Brain microvascular endothelial cell (primary cell): Measurements from ENCODE around the gene IRF2BPL.

ENCODE experiments used
- DNase-seq: peaks from one replicate; pipeline ENCODE4 v3.0.0-alpha.2; 2020
- H3K27ac ChIP-seq: fragments of 250-450 bp; sonication (Bioruptor Pico); 2 replicates; pipeline ENCODE4 v1.5.1; 2020; ENCODE audit warnings: mild to moderate bottlenecking, moderate library complexity
- H3K27me3 ChIP-seq: fragments of 250-450 bp; sonication (Bioruptor Pico); replicated peaks from 2 replicates; pipeline ENCODE4 v1.5.1; 2020; ENCODE audit warnings: mild to moderate bottlenecking
- H3K36me3 ChIP-seq: fragments of 250-450 bp; sonication (Bioruptor Pico); replicated peaks from 2 replicates; pipeline ENCODE4 v1.5.1; 2020; ENCODE audit warnings: mild to moderate bottlenecking
- H3K4me3 ChIP-seq: 2 replicates; pipeline ENCODE4 v1.5.1; 2011; ENCODE audit warnings: low read depth, mild to moderate bottlenecking, control low read depth, low read length, moderate library complexity
- in situ Hi-C: cut with HindIII; loops from 2 replicates; pipeline ENCODE4 v1.10.0; 2017; ENCODE audit warnings: low sequenced_read_pairs, low pct_ligation_motif_present
- TF ChIP-seq, protein P1 (sequence below): IDR thresholded peaks from 2 replicates; pipeline ENCODE4 v1.5.1; 2011; ENCODE audit warnings: low read depth, mild to moderate bottlenecking, moderate library complexity, low read length, control low read depth, inconsistent platforms; ENCODE audit errors: missing control alignments

IRF2BPL gene

DNA sequence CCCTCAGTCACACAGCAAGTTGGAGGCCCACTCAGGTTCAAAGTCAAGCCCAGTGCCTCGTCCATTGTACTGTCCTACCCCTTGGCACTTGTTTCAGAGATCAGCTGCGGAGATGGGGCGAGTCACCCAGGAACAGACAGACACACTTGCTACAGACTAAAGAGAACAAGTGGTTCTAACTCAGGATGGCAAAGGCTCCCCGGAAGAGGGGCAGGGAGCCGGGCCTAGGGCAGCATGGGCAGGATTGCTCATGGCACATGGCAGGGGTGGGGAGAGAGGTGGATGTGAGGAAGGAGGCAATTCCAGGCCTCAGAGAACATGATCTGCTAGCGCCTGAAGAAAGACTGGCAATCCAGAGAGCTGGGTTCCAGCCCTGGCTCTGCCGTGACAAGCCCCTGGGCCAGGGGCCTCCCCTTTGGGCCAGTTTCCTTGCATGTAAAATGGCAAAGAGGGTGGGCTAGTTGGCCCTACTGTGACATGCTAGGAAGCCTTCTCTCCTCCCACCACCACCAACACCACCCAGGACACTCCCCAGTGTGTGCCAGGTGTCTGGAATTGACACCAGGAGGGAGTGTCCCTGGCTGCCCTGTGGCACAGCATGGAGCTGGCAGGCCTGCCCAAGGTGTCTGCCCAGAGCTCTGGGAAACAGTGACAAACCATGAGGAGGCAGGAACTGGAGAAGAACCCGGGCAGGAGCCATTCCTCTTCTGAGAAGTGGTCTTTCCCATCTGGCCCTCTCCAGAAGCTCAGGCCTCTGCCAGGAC lies 24.0 kb upstream of the IRF2BPL start:
- Histone ChIP-seq H3K27me3 (no peaks in the 10 kb centered on the region), H3K36me3 (no peaks in the 10 kb centered on the region), H3K27ac (no peak overlapping the region), H3K4me3 (no peak overlapping the region)
- TF ChIP-seq, protein P1, sequence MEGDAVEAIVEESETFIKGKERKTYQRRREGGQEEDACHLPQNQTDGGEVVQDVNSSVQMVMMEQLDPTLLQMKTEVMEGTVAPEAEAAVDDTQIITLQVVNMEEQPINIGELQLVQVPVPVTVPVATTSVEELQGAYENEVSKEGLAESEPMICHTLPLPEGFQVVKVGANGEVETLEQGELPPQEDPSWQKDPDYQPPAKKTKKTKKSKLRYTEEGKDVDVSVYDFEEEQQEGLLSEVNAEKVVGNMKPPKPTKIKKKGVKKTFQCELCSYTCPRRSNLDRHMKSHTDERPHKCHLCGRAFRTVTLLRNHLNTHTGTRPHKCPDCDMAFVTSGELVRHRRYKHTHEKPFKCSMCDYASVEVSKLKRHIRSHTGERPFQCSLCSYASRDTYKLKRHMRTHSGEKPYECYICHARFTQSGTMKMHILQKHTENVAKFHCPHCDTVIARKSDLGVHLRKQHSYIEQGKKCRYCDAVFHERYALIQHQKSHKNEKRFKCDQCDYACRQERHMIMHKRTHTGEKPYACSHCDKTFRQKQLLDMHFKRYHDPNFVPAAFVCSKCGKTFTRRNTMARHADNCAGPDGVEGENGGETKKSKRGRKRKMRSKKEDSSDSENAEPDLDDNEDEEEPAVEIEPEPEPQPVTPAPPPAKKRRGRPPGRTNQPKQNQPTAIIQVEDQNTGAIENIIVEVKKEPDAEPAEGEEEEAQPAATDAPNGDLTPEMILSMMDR, result no peak
- no peak for DNase-seq
- in situ Hi-C loops, result no loop called here

- in situ Hi-C loops, result no loop called here
- Histone ChIP-seq H3K4me3 (no peak overlapping the region), H3K27ac (no peak overlapping the region), H3K36me3 (no peaks in the 10 kb centered on the region), H3K27me3 (no peaks in the 10 kb centered on the region)
- no peak for DNase-seq
- TF ChIP-seq, protein P1, result no peak
Measured at GRCh38 chr14:77051116-77051515, 22.6 kb upstream of the IRF2BPL start.

- no peaks in the 10 kb centered on the region for H3K36me3 ChIP-seq
- no peak overlapping the region for H3K27ac ChIP-seq
- no peak overlapping the region for H3K4me3 ChIP-seq
- in situ Hi-C loops, result no loop called here
- DNase-seq, result no peak
- TF ChIP-seq, protein P1, result no peak
- H3K27me3 ChIP-seq, result no peaks in the 10 kb centered on the region
Measured at GRCh38 chr14:77046721-77047120, 18.2 kb upstream of the IRF2BPL start.

DNA sequence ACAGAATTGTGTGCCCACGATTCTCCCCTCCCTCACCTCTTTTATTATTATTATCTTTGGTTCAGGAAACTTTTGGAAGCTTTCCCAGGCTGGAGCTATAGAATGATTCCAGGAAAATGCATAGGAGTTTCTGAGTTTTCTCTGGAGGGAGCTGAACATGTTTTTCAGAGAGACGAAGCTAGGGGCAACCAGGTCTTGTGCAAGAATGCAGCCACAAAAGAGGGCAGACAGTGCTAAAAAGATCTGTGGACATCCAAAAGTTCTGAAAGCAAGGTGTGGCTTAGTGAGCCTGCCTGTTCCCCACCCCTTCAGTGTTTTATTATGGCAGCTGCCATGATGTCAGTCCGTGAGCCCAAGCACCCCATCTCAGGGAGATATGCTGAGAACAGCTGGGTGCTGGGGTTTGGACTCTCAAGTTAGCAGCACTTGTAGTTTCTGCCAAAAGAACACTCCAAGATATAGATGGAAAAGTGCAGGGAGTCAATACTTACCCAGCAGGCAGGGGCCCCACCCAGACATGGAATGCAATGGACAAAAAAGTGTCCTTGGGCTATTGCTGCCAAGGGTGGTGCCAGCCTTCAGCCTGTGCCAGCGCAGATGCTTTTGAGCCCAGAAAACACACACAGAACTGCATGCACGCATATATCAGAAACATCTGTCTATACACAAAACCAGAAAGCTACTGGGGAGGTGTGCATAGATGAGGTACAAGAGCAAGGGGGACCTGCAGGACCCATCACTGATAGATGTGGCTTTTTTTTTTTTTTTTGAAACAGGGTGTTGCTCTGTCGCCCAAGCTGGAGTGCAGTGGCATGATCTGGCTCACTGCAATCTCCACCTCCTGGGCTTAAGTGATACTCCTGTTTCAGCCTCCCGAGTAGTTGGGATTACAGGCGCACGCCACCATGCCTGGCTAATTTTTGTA lies 17.0 kb upstream of the IRF2BPL start:
- TF ChIP-seq, protein P1, result no peak
- DNase-seq, result no peak
- H3K27me3 ChIP-seq, result no peaks in the 10 kb centered on the region
- in situ Hi-C loops, result no loop called here
- H3K4me3 ChIP-seq, result no peak overlapping the region
- no peak overlapping the region for H3K27ac ChIP-seq
- H3K36me3 ChIP-seq, result no peaks in the 10 kb centered on the region

- no peak overlapping the region for H3K4me3 ChIP-seq
- DNase-seq, result no peak
- in situ Hi-C loops, result no loop called here
Measured at GRCh38 chr14:77044783-77045237, 16.3 kb upstream of the IRF2BPL start.

More at GRCh38 chr14:77044783-77045237, 16.3 kb upstream of the IRF2BPL start:
- H3K36me3 ChIP-seq, result no peaks in the 10 kb centered on the region
- no peaks in the 10 kb centered on the region for H3K27me3 ChIP-seq
- TF ChIP-seq, protein P1, result no peak
- H3K27ac ChIP-seq, result no peak overlapping the region
